Lung (tissue), 12 donors: ENCODE measurements around the gene MECR. TPM values are rescaled to one million over a fixed set of nuclear protein-coding genes. Genes with fewer than 3 reads are reported as not detected.

Experiments
- ATAC-seq: fragments of 200-7000 bp; cut with Tn5 transposase; one replicate; pipeline ENCODE4 v1.9.1; 2020; ENCODE audit warnings: moderate number of reproducible peaks; ENCODE audit not compliant: insufficient read depth, low FRiP score
- DNase-seq, 3 donors: peaks; one replicate each; pipeline ENCODE4 v3.0.0-alpha.2; 2013 to 2017
- H3K27ac ChIP-seq, 2 donors: one replicate each; pipeline ENCODE4 v1.5.1; 2013; ENCODE audit warnings: mild to moderate bottlenecking in 2 of 2, moderate library complexity in 2 of 2, control low read depth in 1 of 2, inconsistent platforms in 1 of 2, low read depth in 1 of 2, low read length in 1 of 2
- H3K27me3 ChIP-seq, 3 donors: one replicate each; pipeline ENCODE4 v1.5.1; 2013; ENCODE audit warnings: low read length in 2 of 3; ENCODE audit not compliant: control insufficient read depth in 3 of 3, insufficient read depth in 3 of 3
- H3K36me3 ChIP-seq, 4 donors: one replicate each; pipeline ENCODE4 v1.5.1; 2013; ENCODE audit warnings: low read length in 4 of 4, mild to moderate bottlenecking in 1 of 4, moderate library complexity in 1 of 4; ENCODE audit not compliant: control insufficient read depth in 4 of 4, insufficient read depth in 4 of 4
- H3K4me1 ChIP-seq, 5 donors: one replicate each; pipeline ENCODE4 v1.5.1; 2013; ENCODE audit warnings: low read length in 5 of 5, mild to moderate bottlenecking in 2 of 5, moderate library complexity in 1 of 5; ENCODE audit not compliant: control insufficient read depth in 5 of 5, insufficient read depth in 5 of 5
- H3K4me3 ChIP-seq: one replicate; pipeline ENCODE4 v1.5.1; 2013; ENCODE audit warnings: mild to moderate bottlenecking, control low read depth, moderate library complexity
- H3K9ac ChIP-seq, 2 donors: one replicate each; pipeline ENCODE4 v1.5.1; 2013; ENCODE audit warnings: low read length in 2 of 2, control low read depth in 1 of 2; ENCODE audit not compliant: insufficient read depth in 1 of 2
- H3K9me3 ChIP-seq, 4 donors: one replicate each; pipeline ENCODE4 v1.5.1; 2013; ENCODE audit warnings: low read length in 3 of 4, mild to moderate bottlenecking in 1 of 4, moderate library complexity in 1 of 4; ENCODE audit not compliant: control insufficient read depth in 4 of 4, insufficient read depth in 3 of 4
- CTCF ChIP-seq: IDR thresholded peaks from 2 replicates; pipeline ENCODE4 v1.5.1; 2012; ENCODE audit warnings: mild to moderate bottlenecking; ENCODE audit errors: control extremely low read depth, extremely low read depth
- whole genome bisulfite sequencing, 2 donors: extraction: QIAGEN DNeasy Blood & Tissue Kit; methylation state at CpG; one replicate each; pipeline ENCODE4 v1.1.7; 2013; 5-methylcytosine and 5-hydroxymethylcytosine counted together
- polyA plus RNA-seq, 2 donors: library from polyadenylated mRNA; stranded (reverse); fragments of 200-250 nt; gene quantifications; one replicate each; pipeline ENCODE4 v1.2.1, GENCODE V29; 2013
- total RNA-seq, 2 donors: library from RNA; depleted of rRNA in 1 of 2; stranded (reverse); fragments of >200 nt in 1 of 2; gene quantifications; one replicate each; pipeline ENCODE4 v1.2.1, GENCODE V29; 2014 to 2021
- donor health status: control.
- donor health status: control.
- donor health status: Bipolar disorder and iron deficiency.
- donor health status: healthy.
- donor health status: DM: yes; HTN: yes; CAD: no.

MECR gene
- total and polyA plus RNA-seq, 4 donors: 18.0 to 30.1 (median 23.2) TPM

- no peaks in the 10 kb centered on the region for H3K27me3 ChIP-seq
- peaks cover 0 to 28% (median 6%) of the 10 kb centered on the region in 5 donors for H3K4me1 ChIP-seq
- no peaks in the 10 kb centered on the region for H3K36me3 ChIP-seq
- WGBS, 2 donors: 68 to 72% methylated on average over 9 of the region's 9 CpGs
- H3K9ac ChIP-seq: no peak overlapping the region
- ATAC-seq (no peak), DNase-seq (no peak)
- no peak overlapping the region for H3K4me3 ChIP-seq
- no peak for TF ChIP-seq CTCF
- no peak overlapping the region for H3K27ac ChIP-seq
- H3K9me3 ChIP-seq: no peaks in the 10 kb centered on the region
Observed at GRCh38 chr1:29267321-29268070, 36.8 kb upstream of the MECR start.

- no peak overlapping the region for H3K27ac ChIP-seq
- H3K36me3 ChIP-seq: no peaks in the 10 kb centered on the region
- no peaks in the 10 kb centered on the region for H3K9me3 ChIP-seq
- no peak for TF ChIP-seq CTCF
- H3K4me1 ChIP-seq: peaks cover 0 to 23% (median 6%) of the 10 kb centered on the region in 5 donors
- H3K9ac ChIP-seq: no peak overlapping the region
- DNase-seq (no peak), ATAC-seq (no peak)
- H3K27me3 ChIP-seq: no peaks in the 10 kb centered on the region
- 95% methylated on average over 3 of the region's 3 CpGs for WGBS, 2 donors
- peak overlapping the region; percentile 4 for H3K4me3 ChIP-seq
Observed at GRCh38 chr1:29266912-29267311, 36.2 kb upstream of the MECR start.

GRCh38 chr1:29264773-29265389 is 34.1 kb upstream of the MECR start:
- no peak for TF ChIP-seq CTCF
- H3K27me3 ChIP-seq: peaks cover 0 to 11% (median 0%) of the 10 kb centered on the region in 3 donors
- H3K4me1 ChIP-seq: peaks cover 0 to 8% (median under 1%) of the 10 kb centered on the region in 5 donors
- no peaks in the 10 kb centered on the region for H3K9me3 ChIP-seq
- H3K36me3 ChIP-seq: peaks cover 0 to 1% (median 0%) of the 10 kb centered on the region in 4 donors
- no peak overlapping the region for H3K9ac ChIP-seq
- H3K27ac ChIP-seq: no peak overlapping the region
- H3K4me3 ChIP-seq: no peak overlapping the region
- ATAC-seq (no peak), DNase-seq (no peak)
- 80 to 87% methylated on average over 4 of the region's 4 CpGs for WGBS, 2 donors
